DOHH2 (cell line): ENCODE results near the gene FAIM.
"Not testable (repeated sequence)": the region's sequence is repeated elsewhere in the genome, so short reads cannot be mapped to it uniquely, and the experiment has no call there.

Experiments used
- H3F3A ChIP-seq: fragments of 200-600 bp; sonication (generic), shearing (Covaris generic); 2 replicates; pipeline ENCODE4 v1.6.0; 2016; ENCODE audit warnings: antibody characterized with exemption, mild to moderate bottlenecking; ENCODE audit not compliant: control insufficient read depth, insufficient read depth
- H3K27ac ChIP-seq: fragments of 200-600 bp; sonication (generic); 2 replicates; pipeline ENCODE4 v1.5.1; 2014; ENCODE audit warnings: low read depth, mild to moderate bottlenecking, low read length, moderate library complexity
- H3K27me3 ChIP-seq: fragments of 200-600 bp; sonication (generic); 2 replicates; pipeline ENCODE4 v1.6.1; 2014; ENCODE audit warnings: mild to moderate bottlenecking, low read length, mixed read lengths; ENCODE audit not compliant: control insufficient read depth
- H3K36me3 ChIP-seq: fragments of 200-600 bp; sonication (generic); 2 replicates; pipeline ENCODE4 v1.6.1; 2014; ENCODE audit warnings: mild to moderate bottlenecking, low read length, moderate library complexity, mixed read lengths; ENCODE audit not compliant: control insufficient read depth
- H3K4me1 ChIP-seq: fragments of 200-600 bp; sonication (generic); 2 replicates; pipeline ENCODE4 v1.6.1; 2014; ENCODE audit warnings: mild to moderate bottlenecking, low read length, mixed read lengths; ENCODE audit not compliant: control insufficient read depth
- H3K4me2 ChIP-seq: fragments of 200-600 bp; sonication (generic); 2 replicates; pipeline ENCODE4 v1.6.0; 2014; ENCODE audit warnings: mild to moderate bottlenecking, low read length, moderate library complexity
- H3K4me3 ChIP-seq: fragments of 200-600 bp; sonication (generic); 2 replicates; pipeline ENCODE4 v1.5.1; 2014; ENCODE audit warnings: mild to moderate bottlenecking, low read length, mixed read lengths
- H3K79me2 ChIP-seq: fragments of 200-600 bp; sonication (generic); 2 replicates; pipeline ENCODE4 v1.6.1; 2014; ENCODE audit warnings: mild to moderate bottlenecking, low read length, mixed read lengths; ENCODE audit not compliant: control insufficient read depth
- H3K9me2 ChIP-seq: fragments of 200-600 bp; sonication (generic); replicated peaks from 2 replicates; pipeline ENCODE4 v1.6.1; 2014; ENCODE audit warnings: mild to moderate bottlenecking, low read length, mixed read lengths; ENCODE audit not compliant: control insufficient read depth
- H3K9me3 ChIP-seq: fragments of 200-600 bp; sonication (generic); 2 replicates; pipeline ENCODE4 v1.6.1; 2014; ENCODE audit warnings: antibody characterized with exemption, low read length, mixed read lengths; ENCODE audit not compliant: control insufficient read depth, insufficient read depth
- H4K20me1 ChIP-seq: fragments of 200-600 bp; sonication (generic); 2 replicates; pipeline ENCODE4 v1.6.0; 2014; ENCODE audit warnings: low read depth, mild to moderate bottlenecking, antibody characterized with exemption, low read length, moderate library complexity; ENCODE audit not compliant: control insufficient read depth, insufficient read depth
- CTCF ChIP-seq: fragments of 200-600 bp; sonication (generic); IDR thresholded peaks from one replicate; pipeline ENCODE4 v1.5.1; 2014; ENCODE audit warnings: antibody characterized with exemption, mild to moderate bottlenecking, low read depth, low read length; ENCODE audit not compliant: poor library complexity, severe bottlenecking
- EZH2phosphoT487 ChIP-seq: fragments of 200-600 bp; sonication (generic); IDR thresholded peaks from 2 replicates; pipeline ENCODE4 v1.6.1; 2017; ENCODE audit warnings: borderline replicate concordance, mild to moderate bottlenecking, antibody characterized with exemption, low read length, moderate library complexity, mixed read lengths

The FAIM gene

DNA sequence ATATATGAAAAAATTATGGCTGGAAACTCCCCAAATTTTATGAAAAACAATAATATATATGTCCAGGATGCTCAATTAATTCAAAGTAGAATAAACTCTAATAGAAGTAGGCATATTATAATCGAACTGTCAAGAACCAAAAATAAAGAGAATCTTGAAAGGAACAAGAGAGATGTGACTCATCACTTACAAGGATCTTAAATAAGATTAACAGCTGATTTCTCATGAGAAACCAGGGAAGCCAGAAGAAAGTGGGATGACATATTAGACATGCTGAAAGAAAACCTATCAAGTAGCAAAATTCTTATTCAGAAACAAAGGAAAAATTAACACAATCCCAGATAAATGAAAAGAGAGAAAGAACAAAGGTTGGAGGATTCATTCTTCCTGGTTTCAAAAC lies 66.8 kb downstream of the FAIM start:
- no peak overlapping the region for H3K4me3 ChIP-seq
- H3K4me1 ChIP-seq: peaks cover 37% of the 10 kb centered on the region
- peaks cover 7% of the 10 kb centered on the region for H3F3A ChIP-seq
- no peak overlapping the region for H3K4me2 ChIP-seq
- TF ChIP-seq CTCF (no peak), EZH2phosphoT487 (no peak)
- 0 out of 2 replicates have a peak, but pooled peaks cover 3% of the 10 kb centered on the region for H3K79me2 ChIP-seq
- H3K27me3 ChIP-seq: no peaks in the 10 kb centered on the region
- no peaks in the 10 kb centered on the region for H4K20me1 ChIP-seq
- H3K9me2 ChIP-seq: no peaks in the 10 kb centered on the region
- H3K9me3 ChIP-seq: peaks cover 19% of the 10 kb centered on the region
- no peak overlapping the region for H3K27ac ChIP-seq
- peaks cover 29% of the 10 kb centered on the region for H3K36me3 ChIP-seq

DNA sequence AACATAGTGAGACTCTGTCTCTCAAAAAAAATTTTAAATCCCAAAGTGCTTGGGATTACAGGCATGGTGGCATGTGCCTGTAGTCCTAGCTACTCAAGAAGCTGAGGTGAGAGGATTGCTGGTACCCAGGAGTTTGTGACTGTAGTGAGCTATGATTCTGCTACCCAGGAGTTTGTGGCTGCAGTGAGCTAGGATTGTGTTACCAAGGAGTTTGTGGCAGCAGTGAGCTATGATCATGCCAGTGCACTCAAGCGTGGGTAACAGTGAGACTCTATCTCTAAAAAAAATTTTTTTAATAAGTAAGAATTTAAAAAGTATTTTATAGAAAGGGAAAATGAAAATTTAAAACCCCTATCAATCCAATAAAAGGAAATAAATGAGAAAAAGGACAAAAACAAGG lies 69.5 kb downstream of the FAIM start:
- H3K4me3 ChIP-seq: no peak overlapping the region
- H3K4me2 ChIP-seq: peak overlapping the region; percentile 41
- peaks cover 38% of the 10 kb centered on the region for H3K36me3 ChIP-seq
- H3K79me2 ChIP-seq: 0 out of 2 replicates have a peak, but pooled peaks cover 3% of the 10 kb centered on the region
- H4K20me1 ChIP-seq: no peaks in the 10 kb centered on the region
- H3K4me1 ChIP-seq: peaks cover 49% of the 10 kb centered on the region
- no peak for TF ChIP-seq CTCF
- H3K9me3 ChIP-seq: peaks cover 19% of the 10 kb centered on the region
- peaks cover 24% of the 10 kb centered on the region for H3F3A ChIP-seq
- no peaks in the 10 kb centered on the region for H3K9me2 ChIP-seq
- H3K27me3 ChIP-seq: no peaks in the 10 kb centered on the region
- H3K27ac ChIP-seq: no peak overlapping the region

- Histone ChIP-seq H3K27me3 (no peaks in the 10 kb centered on the region), H3K79me2 (0 out of 2 replicates have a peak, but pooled peaks cover 3% of the 10 kb centered on the region), H3K27ac (peak overlapping the region; percentile 39), H3F3A (peaks cover 24% of the 10 kb centered on the region), H4K20me1 (no peaks in the 10 kb centered on the region), H3K9me3 (peaks cover 19% of the 10 kb centered on the region), H3K4me1 (peaks cover 57% of the 10 kb centered on the region), H3K4me2 (peak overlapping the region; percentile 34), H3K9me2 (no peaks in the 10 kb centered on the region), H3K36me3 (peaks cover 38% of the 10 kb centered on the region), H3K4me3 (no peak overlapping the region)
- TF ChIP-seq EZH2phosphoT487 (no peak), CTCF (no peak)
Measured at GRCh38 chr3:138678874-138679392, 70.4 kb downstream of the FAIM start.

GRCh38 chr3:138680974-138681373 lies 72.4 kb downstream of the FAIM start:
- Histone ChIP-seq H3F3A (peaks cover 26% of the 10 kb centered on the region), H3K9me3 (peaks cover 11% of the 10 kb centered on the region), H3K4me2 (peak overlapping the region; percentile 50), H3K27ac (peak overlapping the region; percentile 81), H3K36me3 (peaks cover 27% of the 10 kb centered on the region), H3K4me1 (peaks cover 77% of the 10 kb centered on the region)
- H4K20me1 ChIP-seq, H3K79me2 ChIP-seq, H3K9me2 ChIP-seq, H3K4me3 ChIP-seq, H3K27me3 ChIP-seq: not testable (repeated sequence)
